Measurements from ENCODE around the gene C6orf47. TPM values are rescaled to one million over a fixed set of nuclear protein-coding genes. Genes with fewer than 3 reads are reported as not detected.

Gene C6orf47
- total and polyA plus RNA-seq, 2 of the 13 experiments (the other 11 are each of a cell fraction or from before 2014, with no cell fraction given) = 1.7 to 18.1 TPM

DNA sequence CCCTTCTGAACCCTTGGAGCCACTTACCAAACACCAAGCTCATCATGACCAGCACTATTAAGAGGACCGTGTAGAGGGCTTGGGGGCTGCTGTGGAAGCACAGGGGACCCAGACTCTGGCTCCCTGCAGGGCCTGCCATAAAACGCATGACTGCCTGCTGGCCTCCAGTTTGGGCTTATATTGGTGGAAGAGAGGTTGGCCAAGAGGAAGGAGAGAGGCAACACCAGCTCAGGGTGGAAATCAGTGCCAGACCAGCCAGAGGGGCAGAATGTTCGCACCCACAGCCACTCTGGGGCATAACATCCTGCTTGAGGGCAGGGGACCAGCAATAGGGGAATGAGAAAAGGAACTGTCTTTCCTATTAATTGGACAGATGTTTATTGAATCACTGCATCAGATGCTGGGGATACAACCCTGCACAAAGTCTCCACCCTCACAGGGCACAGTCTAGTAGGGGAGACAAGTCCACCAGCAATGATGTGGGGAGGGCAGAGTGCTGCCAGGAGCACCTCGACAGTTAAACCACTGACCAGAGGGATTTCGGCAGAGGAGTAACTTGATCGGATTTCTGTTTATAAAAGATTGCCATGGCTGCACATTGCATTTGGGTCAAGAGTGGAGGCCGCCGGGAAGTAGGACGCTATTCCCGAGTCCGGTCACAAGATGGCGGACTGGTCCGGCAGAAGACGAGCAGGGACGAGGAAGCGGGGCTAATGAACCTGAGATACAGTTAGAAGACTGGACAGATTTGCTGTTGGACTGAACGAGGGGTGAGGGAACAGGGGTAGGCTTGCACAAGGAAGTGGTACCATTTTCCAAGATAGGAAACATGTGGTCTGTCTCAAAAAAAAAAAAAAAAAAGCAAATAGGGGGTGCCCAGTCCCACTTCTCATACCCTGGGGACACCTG lies 19.9 kb upstream of the C6orf47 start, which contains the start of gene LY6G5C (continued):
- TF ChIP-seq KAT8 (CRISPR knock-in tag; IDR thresholded peaks at IDR 0.05) = peak; percentile 58; the same call in 1 of the 2 replicates
- 0 out of 2 replicates have a peak, but pooled peaks have one; percentile 35 for TF ChIP-seq SMYD3 (CRISPR knock-in tag; IDR thresholded peaks at IDR 0.05)
- TF ChIP-seq, protein P1, sequence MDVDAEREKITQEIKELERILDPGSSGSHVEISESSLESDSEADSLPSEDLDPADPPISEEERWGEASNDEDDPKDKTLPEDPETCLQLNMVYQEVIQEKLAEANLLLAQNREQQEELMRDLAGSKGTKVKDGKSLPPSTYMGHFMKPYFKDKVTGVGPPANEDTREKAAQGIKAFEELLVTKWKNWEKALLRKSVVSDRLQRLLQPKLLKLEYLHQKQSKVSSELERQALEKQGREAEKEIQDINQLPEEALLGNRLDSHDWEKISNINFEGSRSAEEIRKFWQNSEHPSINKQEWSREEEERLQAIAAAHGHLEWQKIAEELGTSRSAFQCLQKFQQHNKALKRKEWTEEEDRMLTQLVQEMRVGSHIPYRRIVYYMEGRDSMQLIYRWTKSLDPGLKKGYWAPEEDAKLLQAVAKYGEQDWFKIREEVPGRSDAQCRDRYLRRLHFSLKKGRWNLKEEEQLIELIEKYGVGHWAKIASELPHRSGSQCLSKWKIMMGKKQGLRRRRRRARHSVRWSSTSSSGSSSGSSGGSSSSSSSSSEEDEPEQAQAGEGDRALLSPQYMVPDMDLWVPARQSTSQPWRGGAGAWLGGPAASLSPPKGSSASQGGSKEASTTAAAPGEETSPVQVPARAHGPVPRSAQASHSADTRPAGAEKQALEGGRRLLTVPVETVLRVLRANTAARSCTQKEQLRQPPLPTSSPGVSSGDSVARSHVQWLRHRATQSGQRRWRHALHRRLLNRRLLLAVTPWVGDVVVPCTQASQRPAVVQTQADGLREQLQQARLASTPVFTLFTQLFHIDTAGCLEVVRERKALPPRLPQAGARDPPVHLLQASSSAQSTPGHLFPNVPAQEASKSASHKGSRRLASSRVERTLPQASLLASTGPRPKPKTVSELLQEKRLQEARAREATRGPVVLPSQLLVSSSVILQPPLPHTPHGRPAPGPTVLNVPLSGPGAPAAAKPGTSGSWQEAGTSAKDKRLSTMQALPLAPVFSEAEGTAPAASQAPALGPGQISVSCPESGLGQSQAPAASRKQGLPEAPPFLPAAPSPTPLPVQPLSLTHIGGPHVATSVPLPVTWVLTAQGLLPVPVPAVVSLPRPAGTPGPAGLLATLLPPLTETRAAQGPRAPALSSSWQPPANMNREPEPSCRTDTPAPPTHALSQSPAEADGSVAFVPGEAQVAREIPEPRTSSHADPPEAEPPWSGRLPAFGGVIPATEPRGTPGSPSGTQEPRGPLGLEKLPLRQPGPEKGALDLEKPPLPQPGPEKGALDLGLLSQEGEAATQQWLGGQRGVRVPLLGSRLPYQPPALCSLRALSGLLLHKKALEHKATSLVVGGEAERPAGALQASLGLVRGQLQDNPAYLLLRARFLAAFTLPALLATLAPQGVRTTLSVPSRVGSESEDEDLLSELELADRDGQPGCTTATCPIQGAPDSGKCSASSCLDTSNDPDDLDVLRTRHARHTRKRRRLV (CRISPR knock-in tag; IDR thresholded peaks at IDR 0.05) = no peak
- TF ChIP-seq ZNF781 (CRISPR knock-in tag; IDR thresholded peaks at IDR 0.05; ENCODE audit: borderline replicate concordance, not compliant biosample characterization) = peak; percentile 64

DNA sequence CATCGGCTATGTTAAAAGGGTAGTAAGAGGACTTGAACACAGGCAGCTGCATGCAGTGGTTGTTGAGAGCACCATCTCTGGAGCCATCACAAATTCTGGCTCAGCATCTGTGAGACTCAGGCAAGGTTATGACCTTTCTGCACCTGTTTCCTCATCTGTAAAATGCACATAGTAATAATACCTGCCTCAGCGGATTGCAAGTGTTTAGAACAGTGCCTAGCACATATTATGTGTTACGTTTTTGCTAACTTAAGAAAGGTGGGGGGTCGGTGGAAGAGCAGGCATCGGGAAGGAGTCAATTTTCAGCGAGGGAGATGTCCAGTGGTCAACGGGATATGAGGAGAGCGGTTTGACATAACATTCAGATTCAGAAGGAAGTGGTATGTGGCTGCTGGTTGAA lies 17.4 kb upstream of the C6orf47 start:
- Histone ChIP-seq H3K9me3 (ENCODE audit: low read length) (no peaks in the 10 kb centered on the region), H3K4me1 (ENCODE audit: insufficient read depth, low read length) (peaks cover 22% of the 10 kb centered on the region), H3K4me3 (replicated peaks in 1 of 3; ENCODE audit: insufficient read depth in 1 of 3, low read depth in 2 of 3, low read length in 3 of 3) (no peak overlapping the region), H3K36me3 (replicated peaks in 1 of 2; ENCODE audit: control insufficient read depth in 1 of 2, insufficient read depth in 2 of 2, low read length in 2 of 2) (no peaks in the 10 kb centered on the region; a peak in 1 of 5 replicates), H3K4me2 (ENCODE audit: low read depth, low read length) (no peak overlapping the region), H3K27ac (ENCODE audit: extremely low read length, insufficient read depth, low read length) (no peak overlapping the region), H3K79me2 (ENCODE audit: insufficient read depth, low read length) (no peaks in the 10 kb centered on the region), H3K9ac (ENCODE audit: insufficient read depth, low read depth, low read length) (no peak overlapping the region), H2AFZ (ENCODE audit: low read length) (no peak overlapping the region), H3K27me3 (ENCODE audit: control insufficient read depth in 1 of 2, insufficient read depth in 2 of 2, low read length in 2 of 2) (no peaks in the 10 kb centered on the region), H4K20me1 (ENCODE audit: insufficient read depth, low read length) (no peaks in the 10 kb centered on the region)
- in situ Hi-C loops (cut with HindIII; ENCODE audit: extremely low pct_ligation_motif_present, low pct_unique_long_range_greater_than_20kb) = no loop called here
- ChIA-PET CTCF (ENCODE audit: low intra/inter-chr PET ratio, low total read pairs) (no interaction called here), POLR2A (interaction anchor here (1.0 to 1.5 kb wide), 2 partner anchors 25 to 268 kb away, joined by 3 read pairs; partner anchors contain the start of genes ABHD16A and CFB)
- no peak for FAIRE-seq
- intact Hi-C loops (cut with micrococcal nuclease; ENCODE audit: unreplicated experiment) = no loop called here
- no peak for ATAC-seq
- 37% methylated on average over 8 of the region's 8 CpGs for WGBS (ENCODE audit: low lambda C conversion rate)
- DNase-seq (ENCODE audit: low spot score) = no peak
- BruUV-seq (replicated peaks) = no TSS peak
- TF ChIP-seq BHLHE40 (IDR thresholded peaks at IDR 0.05; ENCODE audit: low read length) (no peak), ELF4 (CRISPR knock-in tag; IDR thresholded peaks at IDR 0.05; ENCODE audit: borderline replicate concordance) (no peak), NFKB2 (CRISPR knock-in tag; IDR thresholded peaks at IDR 0.05; ENCODE audit: borderline replicate concordance) (no peak), ZNF713 (CRISPR knock-in tag; IDR thresholded peaks at IDR 0.05) (no peak), SSRP1 (CRISPR knock-in tag; IDR thresholded peaks at IDR 0.05) (no peak), ZFY (CRISPR knock-in tag; IDR thresholded peaks at IDR 0.05) (no peak), HNF4A (CRISPR knock-in tag; IDR thresholded peaks at IDR 0.05) (no peak), KDM6A (CRISPR knock-in tag; IDR thresholded peaks at IDR 0.05; ENCODE audit: low read depth) (no peak), SIN3B (IDR thresholded peaks at IDR 0.05; ENCODE audit: low read length) (no peak), ZNF709 (CRISPR knock-in tag; IDR thresholded peaks at IDR 0.05) (no peak)
- TF ChIP-seq, protein P2, sequence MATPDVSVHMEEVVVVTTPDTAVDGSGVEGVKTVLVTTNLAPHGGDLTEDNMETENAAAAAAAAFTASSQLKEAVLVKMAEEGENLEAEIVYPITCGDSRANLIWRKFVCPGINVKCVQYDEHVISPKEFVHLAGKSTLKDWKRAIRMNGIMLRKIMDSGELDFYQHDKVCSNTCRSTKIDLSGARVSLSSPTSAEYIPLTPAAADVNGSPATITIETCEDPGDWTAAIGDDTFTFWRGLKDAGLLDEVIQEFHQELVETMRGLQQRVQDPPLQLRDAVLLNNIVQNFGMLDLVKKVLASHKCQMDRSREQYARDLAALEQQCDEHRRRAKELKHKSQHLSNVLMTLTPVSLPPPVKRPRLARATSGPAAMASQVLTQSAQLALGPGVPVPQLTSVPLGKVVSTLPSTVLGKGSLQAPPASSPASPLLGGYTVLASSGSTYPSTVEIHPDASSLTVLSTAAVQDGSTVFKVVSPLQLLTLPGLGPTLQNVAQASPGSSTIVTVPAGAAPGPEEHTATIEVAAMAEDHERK (CRISPR knock-in tag; IDR thresholded peaks at IDR 0.05; ENCODE audit: low read depth) = no peak
- TF ChIP-seq, protein P3, sequence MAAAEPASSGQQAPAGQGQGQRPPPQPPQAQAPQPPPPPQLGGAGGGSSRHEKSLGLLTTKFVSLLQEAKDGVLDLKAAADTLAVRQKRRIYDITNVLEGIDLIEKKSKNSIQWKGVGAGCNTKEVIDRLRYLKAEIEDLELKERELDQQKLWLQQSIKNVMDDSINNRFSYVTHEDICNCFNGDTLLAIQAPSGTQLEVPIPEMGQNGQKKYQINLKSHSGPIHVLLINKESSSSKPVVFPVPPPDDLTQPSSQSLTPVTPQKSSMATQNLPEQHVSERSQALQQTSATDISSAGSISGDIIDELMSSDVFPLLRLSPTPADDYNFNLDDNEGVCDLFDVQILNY (CRISPR knock-in tag; conservative IDR thresholded peaks at IDR 0.05) = no peak

All from HepG2 (cell line).